GM12801 (cell line): ENCODE results near the gene ADCY6.

ENCODE experiments used
- CTCF ChIP-seq: IDR thresholded peaks from one replicate; pipeline ENCODE4 v1.5.1; 2011; ENCODE audit warnings: control low read depth; ENCODE audit not compliant: insufficient read length; ENCODE audit errors: extremely low read depth

ADCY6 gene

GRCh38 chr12:48827513-48828096 is 38.7 kb upstream of the ADCY6 start:
- TF ChIP-seq CTCF: no peak

- no peak for TF ChIP-seq CTCF
These were observed 38.1 kb upstream of the ADCY6 start for GRCh38 chr12:48827026-48827425.

- no peak for TF ChIP-seq CTCF
These were observed 37.4 kb upstream of the ADCY6 start for GRCh38 chr12:48826209-48826855.

GRCh38 chr12:48824905-48825304 is 36.0 kb upstream of the ADCY6 start:
- no peak for TF ChIP-seq CTCF

- no peak for TF ChIP-seq CTCF
These were observed 35.2 kb upstream of the ADCY6 start for GRCh38 chr12:48824112-48824511.

- TF ChIP-seq CTCF: no peak
These were observed 34.4 kb upstream of the ADCY6 start for GRCh38 chr12:48823281-48823680.

- no peak for TF ChIP-seq CTCF
These were observed 33.8 kb upstream of the ADCY6 start for GRCh38 chr12:48822711-48823110.
